ENCODE results near the gene KIAA1328.

KIAA1328 gene

GRCh38 chr18:37199741-37200140 lies 370.8 kb downstream of the KIAA1328 start:
- H3K4me2 ChIP-seq (ENCODE audit: low read length), result no peak overlapping the region
- H3K79me2 ChIP-seq, result no peaks in the 10 kb centered on the region
- no peak overlapping the region for H3K27ac ChIP-seq
- TF ChIP-seq, protein P1, sequence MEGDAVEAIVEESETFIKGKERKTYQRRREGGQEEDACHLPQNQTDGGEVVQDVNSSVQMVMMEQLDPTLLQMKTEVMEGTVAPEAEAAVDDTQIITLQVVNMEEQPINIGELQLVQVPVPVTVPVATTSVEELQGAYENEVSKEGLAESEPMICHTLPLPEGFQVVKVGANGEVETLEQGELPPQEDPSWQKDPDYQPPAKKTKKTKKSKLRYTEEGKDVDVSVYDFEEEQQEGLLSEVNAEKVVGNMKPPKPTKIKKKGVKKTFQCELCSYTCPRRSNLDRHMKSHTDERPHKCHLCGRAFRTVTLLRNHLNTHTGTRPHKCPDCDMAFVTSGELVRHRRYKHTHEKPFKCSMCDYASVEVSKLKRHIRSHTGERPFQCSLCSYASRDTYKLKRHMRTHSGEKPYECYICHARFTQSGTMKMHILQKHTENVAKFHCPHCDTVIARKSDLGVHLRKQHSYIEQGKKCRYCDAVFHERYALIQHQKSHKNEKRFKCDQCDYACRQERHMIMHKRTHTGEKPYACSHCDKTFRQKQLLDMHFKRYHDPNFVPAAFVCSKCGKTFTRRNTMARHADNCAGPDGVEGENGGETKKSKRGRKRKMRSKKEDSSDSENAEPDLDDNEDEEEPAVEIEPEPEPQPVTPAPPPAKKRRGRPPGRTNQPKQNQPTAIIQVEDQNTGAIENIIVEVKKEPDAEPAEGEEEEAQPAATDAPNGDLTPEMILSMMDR (IDR thresholded peaks at IDR 0.05), result no peak
- H3K4me3 ChIP-seq (ENCODE audit: low read depth, low read length), result no peak overlapping the region
- H2AFZ ChIP-seq, result no peak overlapping the region
- no peaks in the 10 kb centered on the region for H3K4me1 ChIP-seq
- H3K9ac ChIP-seq, result no peak overlapping the region
- no peaks in the 10 kb centered on the region for H3K27me3 ChIP-seq (ENCODE audit: control insufficient read depth, insufficient read depth, low read length)
- no peaks in the 10 kb centered on the region for H3K36me3 ChIP-seq (ENCODE audit: control insufficient read depth, insufficient read depth, low read length)
- no peaks in the 10 kb centered on the region for H3K9me3 ChIP-seq (ENCODE audit: control insufficient read depth, low read length)

DNA sequence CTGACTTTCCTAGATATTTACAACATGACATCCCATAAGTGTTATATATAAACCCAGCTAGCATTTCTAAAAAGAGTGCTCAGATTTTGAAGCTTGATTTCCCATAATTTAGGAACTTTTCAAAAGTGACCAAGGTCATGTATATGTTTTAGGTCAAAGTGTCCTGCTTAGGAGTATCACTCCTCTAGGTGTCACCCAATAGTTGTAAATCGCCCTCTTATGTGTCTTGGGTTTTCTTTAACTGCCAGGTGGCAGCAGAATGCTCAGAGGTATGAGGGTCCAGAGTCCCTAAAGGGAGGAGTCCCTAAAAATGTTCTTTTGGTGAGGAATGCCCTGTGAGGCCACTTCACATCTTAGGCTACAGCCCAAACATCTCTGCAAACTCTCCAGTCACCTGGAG lies 378.4 kb downstream of the KIAA1328 start:
- H3K4me1 ChIP-seq, result no peaks in the 10 kb centered on the region
- no peaks in the 10 kb centered on the region for H3K27me3 ChIP-seq (ENCODE audit: control insufficient read depth, insufficient read depth, low read length)
- H3K36me3 ChIP-seq (ENCODE audit: control insufficient read depth, insufficient read depth, low read length), result no peaks in the 10 kb centered on the region
- TF ChIP-seq, protein P1 (IDR thresholded peaks at IDR 0.05), result no peak
- H3K79me2 ChIP-seq, result no peaks in the 10 kb centered on the region
- no peak overlapping the region for H3K4me2 ChIP-seq (ENCODE audit: low read length)
- no peaks in the 10 kb centered on the region for H3K9me3 ChIP-seq (ENCODE audit: control insufficient read depth, low read length)
- no peak overlapping the region for H2AFZ ChIP-seq
- H3K9ac ChIP-seq, result no peak overlapping the region
- H3K4me3 ChIP-seq (ENCODE audit: low read depth, low read length), result no peak overlapping the region
- H3K27ac ChIP-seq, result no peak overlapping the region

DNA sequence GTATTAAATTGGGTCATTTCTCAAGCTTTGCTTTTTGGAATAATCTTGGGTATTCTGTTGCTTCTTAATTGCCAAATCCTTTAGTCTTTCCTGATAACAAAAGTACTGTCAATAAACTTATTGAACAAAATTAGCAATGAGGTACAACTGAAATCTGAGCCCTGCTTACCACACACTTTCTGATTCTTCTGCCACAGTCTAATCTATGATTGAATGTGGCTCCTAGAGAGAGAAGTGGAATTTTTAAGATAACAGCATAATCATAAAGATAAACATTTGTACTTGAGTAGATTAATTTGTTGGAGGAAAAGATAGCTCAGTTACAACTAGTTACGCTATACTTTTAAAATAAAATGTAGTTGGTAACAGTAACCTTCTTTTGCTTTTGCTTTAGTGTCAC lies 381.9 kb downstream of the KIAA1328 start:
- no peaks in the 10 kb centered on the region for H3K4me1 ChIP-seq
- no peak overlapping the region for H2AFZ ChIP-seq
- TF ChIP-seq, protein P1 (IDR thresholded peaks at IDR 0.05), result no peak
- H3K9ac ChIP-seq, result no peak overlapping the region
- H3K79me2 ChIP-seq, result no peaks in the 10 kb centered on the region
- H3K4me3 ChIP-seq (ENCODE audit: low read depth, low read length), result no peak overlapping the region
- H3K27ac ChIP-seq, result no peak overlapping the region
- H3K27me3 ChIP-seq (ENCODE audit: control insufficient read depth, insufficient read depth, low read length), result no peaks in the 10 kb centered on the region
- no peak overlapping the region for H3K4me2 ChIP-seq (ENCODE audit: low read length)
- H3K9me3 ChIP-seq (ENCODE audit: control insufficient read depth, low read length), result no peaks in the 10 kb centered on the region
- H3K36me3 ChIP-seq (ENCODE audit: control insufficient read depth, insufficient read depth, low read length), result no peaks in the 10 kb centered on the region

DNA sequence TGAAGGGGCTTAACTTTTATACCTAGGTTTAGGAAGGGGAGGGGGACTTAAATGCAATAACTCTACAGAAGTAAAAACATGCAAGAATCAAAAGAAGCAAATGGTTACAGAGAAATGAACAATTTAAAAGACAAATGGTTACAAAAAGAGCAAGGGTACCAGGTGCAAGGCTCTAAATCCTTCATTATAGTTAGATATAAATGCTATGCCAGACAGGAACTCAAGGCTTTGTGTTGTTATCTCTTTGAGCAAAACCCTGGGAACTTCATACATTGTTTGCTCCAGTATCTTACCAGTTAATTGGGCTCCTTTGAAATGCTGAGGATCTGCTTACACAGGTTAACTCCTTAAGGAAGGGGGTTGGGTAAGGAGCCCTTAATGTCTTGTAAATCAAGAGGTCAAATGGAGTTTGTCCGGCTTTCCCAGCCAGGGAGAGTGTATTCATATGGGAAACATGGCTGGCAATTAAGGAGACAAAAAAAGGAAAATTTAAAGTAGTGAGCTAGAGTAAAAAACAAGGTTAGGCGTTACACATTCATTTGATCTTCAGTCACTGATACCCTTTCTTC lies 389.2 kb downstream of the KIAA1328 start:
- Histone ChIP-seq H3K4me3 (ENCODE audit: low read depth, low read length) (no peak overlapping the region), H3K4me2 (ENCODE audit: low read length) (no peak overlapping the region), H3K27me3 (ENCODE audit: control insufficient read depth, insufficient read depth, low read length) (no peaks in the 10 kb centered on the region), H3K79me2 (no peaks in the 10 kb centered on the region), H3K36me3 (ENCODE audit: control insufficient read depth, insufficient read depth, low read length) (no peaks in the 10 kb centered on the region), H2AFZ (no peak overlapping the region), H3K4me1 (no peaks in the 10 kb centered on the region), H3K9me3 (ENCODE audit: control insufficient read depth, low read length) (no peaks in the 10 kb centered on the region), H3K9ac (no peak overlapping the region), H3K27ac (no peak overlapping the region)
- TF ChIP-seq, protein P1 (IDR thresholded peaks at IDR 0.05), result no peak

- TF ChIP-seq, protein P1 (IDR thresholded peaks at IDR 0.05), result no peak
- Histone ChIP-seq H3K4me1 (no peaks in the 10 kb centered on the region), H3K4me3 (ENCODE audit: low read depth, low read length) (no peak overlapping the region), H3K27me3 (ENCODE audit: control insufficient read depth, insufficient read depth, low read length) (no peaks in the 10 kb centered on the region), H3K9me3 (ENCODE audit: control insufficient read depth, low read length) (no peaks in the 10 kb centered on the region), H3K4me2 (ENCODE audit: low read length) (no peak overlapping the region), H3K36me3 (ENCODE audit: control insufficient read depth, insufficient read depth, low read length) (no peaks in the 10 kb centered on the region), H3K79me2 (no peaks in the 10 kb centered on the region), H2AFZ (no peak overlapping the region), H3K9ac (no peak overlapping the region), H3K27ac (no peak overlapping the region)
Measured at GRCh38 chr18:37219257-37219656, 390.3 kb downstream of the KIAA1328 start.
